Melanocyte of skin (primary cell): ENCODE data around the gene LPO. TPM values are rescaled to one million over a fixed set of nuclear protein-coding genes. Genes with fewer than 3 reads are reported as not detected.

Experiments used
- total RNA-seq, 2 donors: library from RNA; depleted of rRNA; stranded (reverse); fragments of >200 nt; gene quantifications; 2 replicates each; pipeline ENCODE4 v1.2.3, GENCODE V29; 2012

LPO gene
- total RNA-seq: not detected

DNA sequence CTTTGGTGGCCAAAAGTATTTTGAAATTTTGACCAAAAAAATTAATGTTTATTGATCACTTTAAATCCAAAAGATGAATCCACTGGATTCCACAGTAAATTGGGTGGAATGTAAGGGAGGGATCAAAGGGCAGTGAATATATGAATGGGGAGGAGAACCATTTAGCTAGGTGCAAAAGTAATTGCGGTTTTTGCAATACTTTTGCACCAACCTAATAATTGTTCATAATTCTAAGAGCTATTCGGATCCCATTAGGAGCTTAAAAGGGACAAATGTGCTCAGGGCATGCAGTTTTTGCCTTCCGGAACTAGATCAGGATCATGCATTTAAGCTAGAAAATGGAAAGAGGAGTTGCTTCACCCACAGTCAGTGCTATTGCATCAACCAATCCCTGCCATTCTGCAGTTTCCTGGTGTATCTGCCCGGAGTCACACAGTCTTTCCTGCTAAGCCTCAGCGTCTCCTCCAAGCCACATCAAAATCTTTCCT is at the start of gene LPO:
Gene LPO (plus strand): TSS at position 438 of the 488 bp plus-strand sequence. CDS start 4,396 bp downstream, outside the sequence.

DNA sequence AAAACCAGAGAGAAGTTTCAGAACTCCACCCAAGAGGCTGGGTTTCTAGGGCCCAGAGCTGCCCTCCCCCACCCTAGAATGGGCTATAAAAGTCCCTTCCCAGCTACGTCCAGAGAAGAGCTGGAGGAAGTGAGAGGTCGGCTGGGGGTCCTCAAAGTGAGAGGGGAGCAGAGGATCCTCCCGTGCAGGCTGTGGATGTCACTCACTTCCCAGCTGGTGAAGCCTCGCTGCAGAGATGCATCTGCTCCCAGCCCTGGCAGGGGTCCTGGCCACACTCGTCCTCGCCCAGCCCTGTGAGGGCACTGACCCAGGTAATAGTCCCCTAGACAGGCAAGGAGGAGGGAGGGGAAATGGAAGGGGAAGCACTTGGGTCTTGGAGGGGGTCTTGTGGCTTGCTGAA is 45.8 kb upstream of the LPO start, which contains the start of gene EPX:
Gene EPX (plus strand): TSS at position 115 of the 400 bp plus-strand sequence. CDS start 121 bp downstream, at position 236.

GRCh38 chr17:58219007-58219788 is 19.2 kb upstream of the LPO start, which contains the start of gene MKS1:
Gene MKS1, minus strand, starts transcription at chr17:58219255. Its CDS starts 25 bp downstream, at chr17:58219230.

GRCh38 chr17:58280480-58281217 is 42.3 kb downstream of the LPO start, which contains the start of gene MPO:
Gene MPO, minus strand, starts transcription at chr17:58280935. Its CDS starts 177 bp downstream, at chr17:58280758.

Other genes with a start within 250 kb of the LPO start
- 100 to 1,000 TPM; 195 to 431 TPM for gene SRSF1, start 231.3 kb upstream of the LPO start, total RNA-seq
- 10 to 100 TPM in 1 of 2 donors, 1 to 10 TPM in 1; 6.9 to 12.0 TPM for gene DYNLL2, start 155.2 kb upstream of the LPO start, total RNA-seq
- not detected for gene OR4D1, start 90.2 kb upstream of the LPO start, total RNA-seq
- gene OR4D2, start 71.6 kb upstream of the LPO start, total RNA-seq: not detected
- not detected for gene EPX, start 45.9 kb upstream of the LPO start, total RNA-seq
- 10 to 100 TPM; 10.3 to 15.1 TPM for gene MKS1, start 19.3 kb upstream of the LPO start, total RNA-seq
- under 1 TPM in 1 of 2 donors, not detected in 1; 0.34 TPM for gene MPO, start 42.4 kb downstream of the LPO start, total RNA-seq
- gene TSPOAP1, start 90.2 kb downstream of the LPO start, total RNA-seq: 1 to 10 TPM in 1 of 2 donors, under 1 TPM in 1; 0.33 to 2.8 TPM
- 10 to 100 TPM; 38.5 to 62.9 TPM for gene SUPT4H1, start 113.6 kb downstream of the LPO start, total RNA-seq
- gene RNF43, start 178.9 kb downstream of the LPO start, total RNA-seq: 1 to 10 TPM; 2.3 to 6.5 TPM
- gene HSF5, start 249.8 kb downstream of the LPO start, total RNA-seq: not detected